Measurements from ENCODE around the gene HCRTR1.

GRCh38 chr1:31624309-31624708 lies 6.8 kb downstream of the HCRTR1 start:
- TF ChIP-seq CTCF (IDR thresholded peaks at IDR 0.05), result no peak
- no peak for TF ChIP-seq MAX (IDR thresholded peaks at IDR 0.05; ENCODE audit: low read depth)
- no peak for TF ChIP-seq YY1 (IDR thresholded peaks at IDR 0.05; ENCODE audit: low read depth)
- no peak for TF ChIP-seq TCF12 (IDR thresholded peaks at IDR 0.05)
- TF ChIP-seq RAD21 (IDR thresholded peaks at IDR 0.05; ENCODE audit: low read length), result no peak
- TF ChIP-seq REST (IDR thresholded peaks at IDR 0.05; ENCODE audit: low read depth, low read length), result no peak
- TF ChIP-seq USF1 (IDR thresholded peaks at IDR 0.05; ENCODE audit: borderline replicate concordance, low read depth), result no peak
- no peak for TF ChIP-seq POLR2AphosphoS5 (IDR thresholded peaks at IDR 0.05; ENCODE audit: low read depth, low read length)
